Activated T-helper 17 cell treated with anti-CD3 and anti-CD28 coated beads, Interleukin-2, amount 50 U/mL, for 72 hours (primary cell): Measurements from ENCODE around the gene ETF1. TPM values are rescaled to one million over a fixed set of nuclear protein-coding genes. Genes with fewer than 3 reads are reported as not detected.

Source experiments
- ATAC-seq: fragments of 150-1000 bp; cut with Tn5 transposase; replicated peaks from 2 replicates; pipeline ENCODE4 v1.10.0; 2021; ENCODE audit warnings: mild to moderate bottlenecking, moderate library complexity
- H3K27ac Mint-ChIP-seq: one replicate; pipeline ENCODE4 v1.8.0; 2022; ENCODE audit warnings: mixed read lengths
- H3K27me3 Mint-ChIP-seq: one replicate; pipeline ENCODE4 v1.8.0; 2022; ENCODE audit warnings: mixed read lengths
- H3K36me3 Mint-ChIP-seq: one replicate; pipeline ENCODE4 v1.8.0; 2022; ENCODE audit warnings: low read depth, mild to moderate bottlenecking, mixed read lengths
- H3K4me1 Mint-ChIP-seq: one replicate; pipeline ENCODE4 v1.8.0; 2022; ENCODE audit warnings: mixed read lengths
- H3K4me3 Mint-ChIP-seq: one replicate; pipeline ENCODE4 v1.8.0; 2022; ENCODE audit warnings: mild to moderate bottlenecking, mixed read lengths
- H3K9me3 Mint-ChIP-seq: one replicate; pipeline ENCODE4 v1.8.0; 2022; ENCODE audit warnings: mixed read lengths
- total RNA-seq, 2 donors: library from RNA; stranded (reverse); gene quantifications; one replicate each; pipeline ENCODE4 v1.2.3, GENCODE V29; 2022

The ETF1 gene
- total RNA-seq, 2 donors from 2014 or later = 73.0 to 159 TPM

- Mint-ChIP-seq H3K36me3 (peaks cover 51% of the 10 kb centered on the region), H3K4me3 (peak overlapping the region; percentile 99), H3K27me3 (no peaks in the 10 kb centered on the region), H3K4me1 (peaks cover 32% of the 10 kb centered on the region), H3K27ac (no peak overlapping the region), H3K9me3 (no peaks in the 10 kb centered on the region)
- ATAC-seq = no peak
Measured at GRCh38 chr5:138545919-138546562, 3.0 kb upstream of the ETF1 start.

GRCh38 chr5:138544181-138545134, 1.4 kb upstream of the ETF1 start:
- H3K36me3 Mint-ChIP-seq = peaks cover 67% of the 10 kb centered on the region
- H3K9me3 Mint-ChIP-seq = no peaks in the 10 kb centered on the region
- H3K4me1 Mint-ChIP-seq = peaks cover 44% of the 10 kb centered on the region
- peak overlapping the region; percentile 100 for H3K27ac Mint-ChIP-seq
- no peak for ATAC-seq
- no peaks in the 10 kb centered on the region for H3K27me3 Mint-ChIP-seq
- peak overlapping the region; percentile 99 for H3K4me3 Mint-ChIP-seq

- peak; percentile 72 for ATAC-seq
- Mint-ChIP-seq H3K27ac (peak overlapping the region; percentile 100), H3K4me3 (peak overlapping the region; percentile 99), H3K27me3 (no peaks in the 10 kb centered on the region), H3K36me3 (peaks cover 74% of the 10 kb centered on the region), H3K9me3 (no peaks in the 10 kb centered on the region), H3K4me1 (peaks cover 49% of the 10 kb centered on the region)
Measured at GRCh38 chr5:138543730-138544104, 681 bp upstream of the ETF1 start.

GRCh38 chr5:138542180-138542955, 668 bp downstream of the ETF1 start:
- peak overlapping the region; percentile 99 for H3K4me3 Mint-ChIP-seq
- H3K27ac Mint-ChIP-seq = peak overlapping the region; percentile 100
- H3K9me3 Mint-ChIP-seq = no peaks in the 10 kb centered on the region
- H3K4me1 Mint-ChIP-seq = peaks cover 44% of the 10 kb centered on the region
- ATAC-seq = no peak
- no peaks in the 10 kb centered on the region for H3K27me3 Mint-ChIP-seq
- peaks cover 71% of the 10 kb centered on the region for H3K36me3 Mint-ChIP-seq

- no peaks in the 10 kb centered on the region for H3K27me3 Mint-ChIP-seq
- peaks cover 50% of the 10 kb centered on the region for H3K4me1 Mint-ChIP-seq
- H3K9me3 Mint-ChIP-seq = no peaks in the 10 kb centered on the region
- H3K36me3 Mint-ChIP-seq = peaks cover 79% of the 10 kb centered on the region
- H3K4me3 Mint-ChIP-seq = peak overlapping the region; percentile 99
- peak overlapping the region; percentile 100 for H3K27ac Mint-ChIP-seq
- no peak for ATAC-seq
Measured at GRCh38 chr5:138541511-138542179, 1.4 kb downstream of the ETF1 start.

- Mint-ChIP-seq H3K36me3 (peaks cover 92% of the 10 kb centered on the region), H3K9me3 (no peaks in the 10 kb centered on the region), H3K4me3 (peak overlapping the region; percentile 99), H3K27me3 (no peaks in the 10 kb centered on the region), H3K4me1 (peaks cover 51% of the 10 kb centered on the region), H3K27ac (peak overlapping the region; percentile 100)
- ATAC-seq = no peak
Measured at GRCh38 chr5:138539791-138540190, 3.2 kb downstream of the ETF1 start.

GRCh38 chr5:138538943-138539627, 4.0 kb downstream of the ETF1 start:
- peak overlapping the region; percentile 100 for H3K27ac Mint-ChIP-seq
- H3K4me1 Mint-ChIP-seq = peaks cover 44% of the 10 kb centered on the region
- peak overlapping the region; percentile 99 for H3K4me3 Mint-ChIP-seq
- no peaks in the 10 kb centered on the region for H3K27me3 Mint-ChIP-seq
- ATAC-seq = no peak
- no peaks in the 10 kb centered on the region for H3K9me3 Mint-ChIP-seq
- peaks cover 92% of the 10 kb centered on the region for H3K36me3 Mint-ChIP-seq

GRCh38 chr5:138536665-138537315, 6.2 kb downstream of the ETF1 start:
- Mint-ChIP-seq H3K9me3 (no peaks in the 10 kb centered on the region), H3K36me3 (peaks cover 93% of the 10 kb centered on the region), H3K27ac (peak overlapping the region; percentile 70), H3K4me1 (peaks cover 45% of the 10 kb centered on the region), H3K4me3 (peak overlapping the region; percentile 17), H3K27me3 (no peaks in the 10 kb centered on the region)
- no peak for ATAC-seq

GRCh38 chr5:138536215-138536614, 6.8 kb downstream of the ETF1 start:
- Mint-ChIP-seq H3K9me3 (no peaks in the 10 kb centered on the region), H3K27me3 (no peaks in the 10 kb centered on the region), H3K4me1 (peaks cover 46% of the 10 kb centered on the region), H3K27ac (peak overlapping the region; percentile 70), H3K36me3 (peaks cover 92% of the 10 kb centered on the region), H3K4me3 (peak overlapping the region; percentile 17)
- ATAC-seq = no peak

GRCh38 chr5:138533973-138534941, 8.8 kb downstream of the ETF1 start:
- no peak overlapping the region for H3K27ac Mint-ChIP-seq
- peaks cover 89% of the 10 kb centered on the region for H3K36me3 Mint-ChIP-seq
- ATAC-seq = no peak
- H3K9me3 Mint-ChIP-seq = no peaks in the 10 kb centered on the region
- no peak overlapping the region for H3K4me3 Mint-ChIP-seq
- H3K27me3 Mint-ChIP-seq = no peaks in the 10 kb centered on the region
- peaks cover 46% of the 10 kb centered on the region for H3K4me1 Mint-ChIP-seq

- Mint-ChIP-seq H3K4me3 (no peak overlapping the region), H3K27me3 (no peaks in the 10 kb centered on the region), H3K9me3 (no peaks in the 10 kb centered on the region), H3K36me3 (peaks cover 92% of the 10 kb centered on the region), H3K27ac (peak overlapping the region; percentile 70), H3K4me1 (peaks cover 31% of the 10 kb centered on the region)
- ATAC-seq = no peak
Measured at GRCh38 chr5:138529812-138530211, 13.2 kb downstream of the ETF1 start.

- Mint-ChIP-seq H3K4me1 (peaks cover 31% of the 10 kb centered on the region), H3K36me3 (peaks cover 86% of the 10 kb centered on the region), H3K9me3 (no peaks in the 10 kb centered on the region), H3K4me3 (no peak overlapping the region), H3K27ac (peak overlapping the region; percentile 70), H3K27me3 (no peaks in the 10 kb centered on the region)
- no peak for ATAC-seq
Measured at GRCh38 chr5:138528744-138529469, 14.1 kb downstream of the ETF1 start.
